MM.1S (cell line): ENCODE data around the gene AUTS2.

Experiments
- DNase-seq: peaks from one replicate; pipeline ENCODE4 v3.0.0-alpha.2; 2015
- H2AFZ ChIP-seq: fragments of 300-600 bp; sonication (generic); 2 replicates; pipeline ENCODE4 v1.6.0; 2016; ENCODE audit warnings: antibody characterized with exemption, low read length
- H3F3A ChIP-seq: fragments of 300-600 bp; sonication (generic); 2 replicates; pipeline ENCODE4 v1.6.1; 2016; ENCODE audit warnings: mild to moderate bottlenecking, antibody characterized with exemption, low read length, moderate library complexity, mixed read lengths; ENCODE audit not compliant: insufficient read depth
- H3K27ac ChIP-seq: fragments of 300-600 bp; sonication (generic); 2 replicates; pipeline ENCODE4 v1.5.1; 2016; ENCODE audit warnings: mild to moderate bottlenecking, low read length
- H3K27me3 ChIP-seq: fragments of 300-600 bp; sonication (generic); replicated peaks from 2 replicates; pipeline ENCODE4 v1.6.0; 2016; ENCODE audit warnings: low read length; ENCODE audit not compliant: insufficient read depth
- H3K36me3 ChIP-seq: fragments of 300-600 bp; sonication (generic); replicated peaks from 2 replicates; pipeline ENCODE4 v1.6.1; 2016; ENCODE audit warnings: mild to moderate bottlenecking, low read length, mixed read lengths; ENCODE audit not compliant: insufficient read depth
- H3K4me1 ChIP-seq: fragments of 300-600 bp; sonication (generic); 2 replicates; pipeline ENCODE4 v1.6.1; 2016; ENCODE audit warnings: low read length, mixed read lengths
- H3K4me2 ChIP-seq: fragments of 300-600 bp; sonication (generic); 2 replicates; pipeline ENCODE4 v1.6.0; 2016; ENCODE audit warnings: low read depth, low read length
- H3K4me3 ChIP-seq: fragments of 300-600 bp; sonication (generic); 2 replicates; pipeline ENCODE4 v1.5.1; 2016; ENCODE audit warnings: low read length, mixed read lengths
- H3K79me2 ChIP-seq: fragments of 300-600 bp; sonication (generic); 2 replicates; pipeline ENCODE4 v1.6.1; 2016; ENCODE audit warnings: mixed run types, low read length, mixed read lengths
- H3K9ac ChIP-seq: fragments of 300-600 bp; sonication (generic); 2 replicates; pipeline ENCODE4 v1.6.1; 2016; ENCODE audit warnings: low read length, mixed read lengths
- H3K9me2 ChIP-seq: fragments of 300-600 bp; sonication (generic); replicated peaks from 2 replicates; pipeline ENCODE4 v1.6.1; 2016; ENCODE audit warnings: mild to moderate bottlenecking, low read length, mixed read lengths; ENCODE audit not compliant: insufficient read depth
- H3K9me3 ChIP-seq: fragments of 300-600 bp; sonication (generic); replicated peaks from 2 replicates; pipeline ENCODE4 v1.6.1; 2016; ENCODE audit warnings: mild to moderate bottlenecking, low read length, mixed read lengths; ENCODE audit not compliant: insufficient read depth
- H4K20me1 ChIP-seq: fragments of 300-600 bp; sonication (generic); 2 replicates; pipeline ENCODE4 v1.6.1; 2016; ENCODE audit warnings: mild to moderate bottlenecking, low read length, moderate library complexity, mixed read lengths; ENCODE audit not compliant: insufficient read depth
- EZH2 ChIP-seq: fragments of 300-600 bp; sonication (generic); optimal IDR thresholded peaks from 2 replicates; pipeline ENCODE3; 2017; ENCODE audit warnings: low read depth, mild to moderate bottlenecking, antibody characterized with exemption, low read length, mixed read lengths
- EZH2phosphoT487 ChIP-seq: fragments of 300-600 bp; sonication (generic); IDR thresholded peaks from 2 replicates; pipeline ENCODE4 v1.6.1; 2018; ENCODE audit warnings: antibody characterized with exemption, low read length
- TF ChIP-seq, protein P1 (sequence below): fragments of 300-600 bp; sonication (generic); IDR thresholded peaks from 2 replicates; pipeline ENCODE4 v1.5.1; 2016; ENCODE audit warnings: antibody characterized with exemption, low read length, mixed read lengths

Gene AUTS2

DNA sequence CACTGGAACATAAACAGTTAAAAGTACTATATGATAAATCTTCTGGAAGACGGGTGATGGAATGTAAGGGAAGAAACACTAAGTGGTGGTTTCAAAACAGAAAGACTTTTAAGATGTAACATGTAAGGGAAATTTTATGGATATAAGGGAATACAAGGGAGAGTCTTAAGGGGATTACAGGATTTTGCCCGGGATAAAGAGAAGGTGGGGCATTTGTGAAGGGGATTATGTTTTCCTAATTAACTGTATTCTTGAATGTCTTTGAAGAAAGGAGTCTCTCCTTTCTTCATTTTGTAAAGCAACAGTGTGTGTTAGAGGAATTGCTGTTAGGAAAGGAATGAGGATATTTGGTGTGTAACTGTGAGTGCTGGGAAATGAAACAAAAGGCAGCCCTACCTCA lies 745.2 kb downstream of the AUTS2 start:
- no peak overlapping the region for H3K4me2 ChIP-seq
- no peaks in the 10 kb centered on the region for H4K20me1 ChIP-seq
- DNase-seq: no peak
- H3K36me3 ChIP-seq: no peaks in the 10 kb centered on the region
- H3K9me2 ChIP-seq: no peaks in the 10 kb centered on the region
- no peaks in the 10 kb centered on the region for H3K27me3 ChIP-seq
- H3K79me2 ChIP-seq: no peaks in the 10 kb centered on the region
- H3K4me1 ChIP-seq: no peaks in the 10 kb centered on the region
- no peak overlapping the region for H2AFZ ChIP-seq
- H3K27ac ChIP-seq: no peak overlapping the region
- no peaks in the 10 kb centered on the region for H3F3A ChIP-seq
- TF ChIP-seq, protein P1, sequence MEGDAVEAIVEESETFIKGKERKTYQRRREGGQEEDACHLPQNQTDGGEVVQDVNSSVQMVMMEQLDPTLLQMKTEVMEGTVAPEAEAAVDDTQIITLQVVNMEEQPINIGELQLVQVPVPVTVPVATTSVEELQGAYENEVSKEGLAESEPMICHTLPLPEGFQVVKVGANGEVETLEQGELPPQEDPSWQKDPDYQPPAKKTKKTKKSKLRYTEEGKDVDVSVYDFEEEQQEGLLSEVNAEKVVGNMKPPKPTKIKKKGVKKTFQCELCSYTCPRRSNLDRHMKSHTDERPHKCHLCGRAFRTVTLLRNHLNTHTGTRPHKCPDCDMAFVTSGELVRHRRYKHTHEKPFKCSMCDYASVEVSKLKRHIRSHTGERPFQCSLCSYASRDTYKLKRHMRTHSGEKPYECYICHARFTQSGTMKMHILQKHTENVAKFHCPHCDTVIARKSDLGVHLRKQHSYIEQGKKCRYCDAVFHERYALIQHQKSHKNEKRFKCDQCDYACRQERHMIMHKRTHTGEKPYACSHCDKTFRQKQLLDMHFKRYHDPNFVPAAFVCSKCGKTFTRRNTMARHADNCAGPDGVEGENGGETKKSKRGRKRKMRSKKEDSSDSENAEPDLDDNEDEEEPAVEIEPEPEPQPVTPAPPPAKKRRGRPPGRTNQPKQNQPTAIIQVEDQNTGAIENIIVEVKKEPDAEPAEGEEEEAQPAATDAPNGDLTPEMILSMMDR: no peak
- TF ChIP-seq EZH2phosphoT487 (no peak), EZH2 (no peak)
- H3K9me3 ChIP-seq: no peaks in the 10 kb centered on the region
- H3K9ac ChIP-seq: no peak overlapping the region
- no peak overlapping the region for H3K4me3 ChIP-seq

DNA sequence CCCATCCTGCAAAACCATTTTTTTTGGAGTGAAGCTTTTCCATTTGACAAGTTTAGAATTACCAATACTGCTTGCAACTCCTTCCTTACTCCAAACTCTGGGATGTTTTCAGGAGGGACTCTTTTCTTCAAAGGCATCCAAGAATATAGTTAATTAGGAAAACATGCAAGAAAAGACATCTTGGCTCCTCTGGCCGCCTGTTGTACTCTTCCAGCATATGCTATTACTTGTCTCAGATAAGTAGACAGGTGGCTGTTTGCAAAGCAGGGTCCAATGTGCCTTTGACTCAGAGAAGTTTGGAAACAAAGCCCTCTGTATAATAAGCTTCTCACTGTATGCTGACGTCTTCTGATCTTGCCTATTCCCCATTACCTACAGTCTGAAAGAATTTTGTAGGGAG lies 746.5 kb downstream of the AUTS2 start:
- H3K4me1 ChIP-seq: no peaks in the 10 kb centered on the region
- TF ChIP-seq EZH2 (no peak), EZH2phosphoT487 (no peak)
- TF ChIP-seq, protein P1: no peak
- H3K27me3 ChIP-seq: no peaks in the 10 kb centered on the region
- H3K4me3 ChIP-seq: no peak overlapping the region
- H3K79me2 ChIP-seq: no peaks in the 10 kb centered on the region
- H3K9ac ChIP-seq: no peak overlapping the region
- H3F3A ChIP-seq: no peaks in the 10 kb centered on the region
- H2AFZ ChIP-seq: no peak overlapping the region
- H4K20me1 ChIP-seq: no peaks in the 10 kb centered on the region
- no peak overlapping the region for H3K27ac ChIP-seq
- H3K4me2 ChIP-seq: no peak overlapping the region
- no peaks in the 10 kb centered on the region for H3K9me2 ChIP-seq
- H3K36me3 ChIP-seq: no peaks in the 10 kb centered on the region
- no peak for DNase-seq
- no peaks in the 10 kb centered on the region for H3K9me3 ChIP-seq

DNA sequence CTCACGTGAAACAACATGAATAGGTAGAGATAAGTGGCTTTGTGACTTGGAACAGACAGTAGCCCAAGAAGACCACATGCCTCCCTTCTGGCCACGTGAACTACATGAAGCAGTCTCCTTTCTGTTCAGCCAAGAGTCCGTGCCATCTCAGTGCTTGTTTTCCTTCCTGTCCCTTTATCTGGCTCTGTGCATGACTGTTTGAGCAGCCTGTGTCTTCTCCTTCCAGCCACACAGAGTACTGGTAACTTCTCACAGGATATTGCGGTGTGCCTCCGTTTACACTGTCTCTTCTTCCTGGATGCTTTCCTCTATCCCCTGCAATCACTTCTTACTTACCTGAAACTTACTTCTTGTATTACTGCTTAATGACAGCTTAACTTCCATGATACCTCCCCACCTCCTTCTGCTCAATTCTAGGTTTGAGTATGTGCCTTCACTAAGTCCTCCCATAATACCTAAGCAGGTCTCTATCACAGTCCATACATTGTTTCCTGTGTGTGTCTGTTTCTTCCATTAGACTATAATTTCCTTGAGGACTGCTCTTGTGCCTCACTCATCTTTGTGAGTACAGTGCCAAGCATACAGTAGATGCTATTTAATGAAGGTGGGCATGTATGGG lies 748.7 kb downstream of the AUTS2 start:
- H3K27ac ChIP-seq: no peak overlapping the region
- H4K20me1 ChIP-seq: no peaks in the 10 kb centered on the region
- no peak overlapping the region for H2AFZ ChIP-seq
- H3K9me2 ChIP-seq: no peaks in the 10 kb centered on the region
- H3F3A ChIP-seq: no peaks in the 10 kb centered on the region
- no peak overlapping the region for H3K4me3 ChIP-seq
- no peaks in the 10 kb centered on the region for H3K4me1 ChIP-seq
- H3K27me3 ChIP-seq: no peaks in the 10 kb centered on the region
- H3K36me3 ChIP-seq: no peaks in the 10 kb centered on the region
- no peaks in the 10 kb centered on the region for H3K9me3 ChIP-seq
- H3K4me2 ChIP-seq: no peak overlapping the region
- no peak overlapping the region for H3K9ac ChIP-seq
- no peak for DNase-seq
- TF ChIP-seq EZH2 (no peak), EZH2phosphoT487 (no peak)
- TF ChIP-seq, protein P1: no peak
- no peaks in the 10 kb centered on the region for H3K79me2 ChIP-seq
